ENCODE data around the gene SRP54.

DNA sequence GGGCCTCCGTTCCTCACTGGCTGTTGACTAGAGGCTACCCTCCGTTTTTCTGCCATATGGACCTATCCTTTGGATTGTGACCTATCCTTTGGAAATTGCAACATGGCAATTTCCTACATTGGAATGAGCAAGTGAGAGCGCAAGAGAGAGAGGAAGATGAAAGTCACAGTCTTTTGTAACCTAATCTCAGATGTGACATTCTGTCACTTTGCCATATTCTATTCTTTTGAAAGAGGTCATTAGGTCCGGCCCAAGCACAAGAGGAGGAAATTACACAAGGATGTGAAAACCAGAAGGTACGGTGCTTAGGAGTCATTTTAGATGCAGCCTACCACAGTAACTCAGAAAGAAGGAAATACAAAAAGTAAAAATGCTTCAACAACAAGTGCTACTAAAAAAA is 47.3 kb upstream of the SRP54 start:
- TF ChIP-seq, protein P1, sequence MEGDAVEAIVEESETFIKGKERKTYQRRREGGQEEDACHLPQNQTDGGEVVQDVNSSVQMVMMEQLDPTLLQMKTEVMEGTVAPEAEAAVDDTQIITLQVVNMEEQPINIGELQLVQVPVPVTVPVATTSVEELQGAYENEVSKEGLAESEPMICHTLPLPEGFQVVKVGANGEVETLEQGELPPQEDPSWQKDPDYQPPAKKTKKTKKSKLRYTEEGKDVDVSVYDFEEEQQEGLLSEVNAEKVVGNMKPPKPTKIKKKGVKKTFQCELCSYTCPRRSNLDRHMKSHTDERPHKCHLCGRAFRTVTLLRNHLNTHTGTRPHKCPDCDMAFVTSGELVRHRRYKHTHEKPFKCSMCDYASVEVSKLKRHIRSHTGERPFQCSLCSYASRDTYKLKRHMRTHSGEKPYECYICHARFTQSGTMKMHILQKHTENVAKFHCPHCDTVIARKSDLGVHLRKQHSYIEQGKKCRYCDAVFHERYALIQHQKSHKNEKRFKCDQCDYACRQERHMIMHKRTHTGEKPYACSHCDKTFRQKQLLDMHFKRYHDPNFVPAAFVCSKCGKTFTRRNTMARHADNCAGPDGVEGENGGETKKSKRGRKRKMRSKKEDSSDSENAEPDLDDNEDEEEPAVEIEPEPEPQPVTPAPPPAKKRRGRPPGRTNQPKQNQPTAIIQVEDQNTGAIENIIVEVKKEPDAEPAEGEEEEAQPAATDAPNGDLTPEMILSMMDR (IDR thresholded peaks at IDR 0.05): no peak
- no peak for TF ChIP-seq EZH2 (IDR thresholded peaks at IDR 0.05)

Data from neural progenitor cell (in vitro differentiated cells).